Natural killer cell (primary cell): Measurements from ENCODE around the gene ARHGDIA. TPM values are rescaled to one million over a fixed set of nuclear protein-coding genes. Genes with fewer than 3 reads are reported as not detected.
"Not testable (repeated sequence)": the region's sequence is repeated elsewhere in the genome, so short reads cannot be mapped to it uniquely, and the experiment has no call there.

Source experiments
- ATAC-seq, 3 donors: fragments of 150-1000 bp in 2 of 3; fragments of 200-7000 bp in 1 of 3; cut with Tn5 transposase; 1 replicate in 1 of 3; 2 replicates in 2 of 3; pipeline ENCODE4 v1.10.0; 2021; ENCODE audit warnings: mild to moderate bottlenecking in 2 of 3, moderate library complexity in 2 of 3
- DNase-seq, 2 donors: peaks; one replicate each; pipeline versions ENCODE4 v3.0.0 to v3.0.0-alpha.2; 2013 to 2021; ENCODE audit warnings: mixed read lengths in 1 of 2
- H3K27ac ChIP-seq: one replicate; pipeline ENCODE4 v1.5.1; 2013; ENCODE audit warnings: mild to moderate bottlenecking, low read length
- H3K27me3 ChIP-seq: one replicate; pipeline ENCODE4 v1.6.1; 2013; ENCODE audit warnings: low read length; ENCODE audit not compliant: control insufficient read depth, insufficient read depth
- H3K36me3 ChIP-seq: one replicate; pipeline ENCODE4 v1.6.1; 2013; ENCODE audit warnings: low read length; ENCODE audit not compliant: control insufficient read depth, insufficient read depth
- H3K4me1 ChIP-seq: one replicate; pipeline ENCODE4 v1.6.1; 2013; ENCODE audit warnings: low read length; ENCODE audit not compliant: control insufficient read depth, insufficient read depth
- H3K4me3 ChIP-seq: one replicate; pipeline ENCODE4 v1.5.1; 2013; ENCODE audit warnings: low read length
- H3K9me3 ChIP-seq: one replicate; pipeline ENCODE4 v1.6.1; 2013; ENCODE audit warnings: low read length; ENCODE audit not compliant: control insufficient read depth, insufficient read depth
- H3K27ac Mint-ChIP-seq, 2 donors: one replicate each; pipeline ENCODE4 v1.8.0; 2022; ENCODE audit warnings: mild to moderate bottlenecking in 2 of 2, mixed read lengths in 2 of 2, moderate library complexity in 1 of 2
- H3K27me3 Mint-ChIP-seq, 2 donors: one replicate each; pipeline ENCODE4 v1.8.0; 2022; ENCODE audit warnings: low read depth in 2 of 2, mixed read lengths in 2 of 2
- H3K36me3 Mint-ChIP-seq: one replicate; pipeline ENCODE4 v1.8.0; 2022; ENCODE audit warnings: mixed read lengths
- H3K4me1 Mint-ChIP-seq, 2 donors: one replicate each; pipeline ENCODE4 v1.8.0; 2022; ENCODE audit warnings: mixed read lengths in 2 of 2
- H3K4me3 Mint-ChIP-seq: one replicate; pipeline ENCODE4 v1.8.0; 2022; ENCODE audit warnings: mild to moderate bottlenecking, moderate library complexity, mixed read lengths
- H3K9me3 Mint-ChIP-seq, 2 donors: one replicate each; pipeline ENCODE4 v1.8.0; 2022; ENCODE audit warnings: mixed read lengths in 2 of 2
- WGBS: methylation state at CpG from one replicate; pipeline ENCODE4 v1.1.7; 2013; ENCODE audit warnings: missing lambda C conversion rate; ENCODE audit not compliant: insufficient coverage; 5-methylcytosine and 5-hydroxymethylcytosine counted together
- intact Hi-C: fragments of 100-400 bp; cut with micrococcal nuclease; formaldehyde crosslinking; loops from one replicate; pipeline ENCODE4 v1.14.2; 2022
- total RNA-seq, 4 donors: library from RNA; stranded (reverse); fragments of 120-200 nt in 1 of 4; gene quantifications; one replicate each; pipeline versions ENCODE4 v1.2.3 to v1.2.4, GENCODE V29; 2013 to 2022
- TF ChIP-seq, protein P1 (sequence below): fragments of 200-600 bp; IDR thresholded peaks from one replicate; pipeline ENCODE4 v1.8.0; 2022; ENCODE audit warnings: antibody characterized with exemption

Gene ARHGDIA
- total RNA-seq = 100 to 1,000 TPM; 600 to 824 (median 689) TPM
- 247 TPM for total RNA-seq (2013)

GRCh38 chr17:81870981-81871386 lies at the start of gene ARHGDIA:
Gene ARHGDIA (minus strand): TSS chr17:81871337. CDS start chr17:81869930, 1,407 bp downstream.
- DNase-seq = no peak
- peak within 1 kb of the TSS; percentile 96 for H3K27ac ChIP-seq
- Mint-ChIP-seq H3K9me3 (no peaks in the 10 kb centered on the region), H3K36me3 (no peaks in the 10 kb centered on the region), H3K4me3 (peak within 1 kb of the TSS; percentile 88), H3K27ac (peak within 1 kb of the TSS; percentile 88 to 90), H3K4me1 (peaks cover 14 to 40% of the 10 kb centered on the region in 2 donors), H3K27me3 (no peaks in the 10 kb centered on the region)
- H3K4me3 ChIP-seq = peak within 1 kb of the TSS; percentile 87
- no peaks in the 10 kb centered on the region for H3K27me3 ChIP-seq
- intact Hi-C loops = loop anchor here (1.0 to 10.0 kb wide), 2 partner anchors 10 to 224 kb away; partner anchors contain the start of gene FASN
- under 1% methylated on average over 64 of the region's 64 CpGs for WGBS
- H3K4me1 ChIP-seq = peaks cover 54% of the 10 kb centered on the region
- no peaks in the 10 kb centered on the region for H3K9me3 ChIP-seq
- peaks cover 25% of the 10 kb centered on the region for H3K36me3 ChIP-seq
- TF ChIP-seq, protein P1, sequence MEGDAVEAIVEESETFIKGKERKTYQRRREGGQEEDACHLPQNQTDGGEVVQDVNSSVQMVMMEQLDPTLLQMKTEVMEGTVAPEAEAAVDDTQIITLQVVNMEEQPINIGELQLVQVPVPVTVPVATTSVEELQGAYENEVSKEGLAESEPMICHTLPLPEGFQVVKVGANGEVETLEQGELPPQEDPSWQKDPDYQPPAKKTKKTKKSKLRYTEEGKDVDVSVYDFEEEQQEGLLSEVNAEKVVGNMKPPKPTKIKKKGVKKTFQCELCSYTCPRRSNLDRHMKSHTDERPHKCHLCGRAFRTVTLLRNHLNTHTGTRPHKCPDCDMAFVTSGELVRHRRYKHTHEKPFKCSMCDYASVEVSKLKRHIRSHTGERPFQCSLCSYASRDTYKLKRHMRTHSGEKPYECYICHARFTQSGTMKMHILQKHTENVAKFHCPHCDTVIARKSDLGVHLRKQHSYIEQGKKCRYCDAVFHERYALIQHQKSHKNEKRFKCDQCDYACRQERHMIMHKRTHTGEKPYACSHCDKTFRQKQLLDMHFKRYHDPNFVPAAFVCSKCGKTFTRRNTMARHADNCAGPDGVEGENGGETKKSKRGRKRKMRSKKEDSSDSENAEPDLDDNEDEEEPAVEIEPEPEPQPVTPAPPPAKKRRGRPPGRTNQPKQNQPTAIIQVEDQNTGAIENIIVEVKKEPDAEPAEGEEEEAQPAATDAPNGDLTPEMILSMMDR = no peak
- peak; percentile 63 to 82 (median 74) for ATAC-seq

DNA sequence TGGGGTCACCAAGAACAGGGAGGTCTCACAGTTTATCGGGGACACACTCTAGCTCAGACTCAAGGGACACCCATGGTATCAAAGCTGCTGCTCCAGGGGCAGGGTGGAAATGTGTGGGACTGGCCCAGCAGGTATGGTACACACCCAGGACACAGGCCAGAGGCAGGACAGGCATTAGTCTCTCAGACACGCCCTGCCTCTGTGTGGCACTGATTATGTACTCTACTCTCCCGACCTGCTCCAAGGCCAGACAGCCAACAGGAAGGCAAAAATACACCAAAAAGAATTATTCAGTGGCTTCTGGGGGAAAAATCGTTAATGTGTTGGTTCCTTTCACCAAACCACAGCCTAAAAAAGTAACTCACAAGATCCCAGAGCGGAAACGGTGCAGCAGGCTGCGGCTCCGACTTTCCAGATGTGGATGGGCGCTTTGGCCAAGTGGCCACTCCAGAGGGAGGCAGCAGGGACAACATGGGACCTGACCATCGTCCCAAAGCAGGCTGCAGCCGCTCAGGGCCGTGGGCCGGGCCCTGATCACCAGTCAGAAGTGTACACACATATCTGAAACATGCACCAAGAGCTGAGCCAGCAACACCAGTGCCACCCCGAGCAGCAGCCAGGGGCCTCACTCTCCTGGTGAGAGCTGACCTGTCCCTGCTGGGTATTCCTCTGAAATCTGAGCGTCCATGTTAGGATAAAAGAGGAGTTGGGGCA lies 47.9 kb upstream of the ARHGDIA start:
- no peaks in the 10 kb centered on the region for H3K36me3 Mint-ChIP-seq
- H3K36me3 ChIP-seq = peaks cover 25% of the 10 kb centered on the region
- H3K27me3 ChIP-seq = no peaks in the 10 kb centered on the region
- intact Hi-C loops = no loop called here
- H3K27ac ChIP-seq = no peak overlapping the region
- peaks cover 40% of the 10 kb centered on the region for H3K4me1 ChIP-seq
- DNase-seq (no peak), ATAC-seq (no peak)
- H3K4me3 Mint-ChIP-seq = peak overlapping the region; percentile 97
- H3K27ac Mint-ChIP-seq = peak overlapping the region in 1 of 2 donors; percentile 80
- H3K9me3 ChIP-seq = no peaks in the 10 kb centered on the region
- peaks cover 21 to 35% of the 10 kb centered on the region in 2 donors for H3K4me1 Mint-ChIP-seq
- WGBS = 66% methylated on average over 14 of the region's 15 CpGs
- peaks cover 0 to 3% of the 10 kb centered on the region in 2 donors for H3K27me3 Mint-ChIP-seq
- H3K4me3 ChIP-seq = no peak overlapping the region
- H3K9me3 Mint-ChIP-seq = no peaks in the 10 kb centered on the region
- TF ChIP-seq, protein P1 = no peak

DNA sequence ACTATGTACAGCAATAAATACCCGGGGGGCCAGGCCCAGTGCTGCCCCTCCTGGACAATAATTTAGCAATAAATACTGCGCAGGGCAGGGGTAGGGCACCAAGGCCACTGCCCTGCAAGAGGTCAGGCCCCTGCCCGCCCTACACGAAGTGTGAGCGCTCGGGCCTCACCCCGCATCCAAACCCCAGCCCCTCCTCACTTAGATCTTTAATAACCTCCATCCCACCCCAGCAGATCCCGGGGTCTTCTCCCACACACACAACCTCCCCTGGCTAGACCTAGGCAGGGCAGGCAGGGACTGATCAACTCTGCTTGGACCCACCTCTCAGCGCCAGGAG lies 47.2 kb upstream of the ARHGDIA start:
- H3K27me3 ChIP-seq, DNase-seq, H3K9me3 ChIP-seq, H3K4me3 ChIP-seq, H3K9me3 Mint-ChIP-seq, intact Hi-C loops, H3K36me3 Mint-ChIP-seq, H3K27me3 Mint-ChIP-seq: not testable (repeated sequence)
- H3K27ac ChIP-seq = peak overlapping the region; percentile 59
- peak overlapping the region; percentile 97 for H3K4me3 Mint-ChIP-seq
- H3K4me1 ChIP-seq = peaks cover 33% of the 10 kb centered on the region
- peaks cover 32% of the 10 kb centered on the region for H3K36me3 ChIP-seq
- 44% methylated on average over 9 of the region's 9 CpGs for WGBS
- peaks cover 22 to 34% of the 10 kb centered on the region in 2 donors for H3K4me1 Mint-ChIP-seq
- ATAC-seq = peak in 1 of 3 donors; percentile 26
- peak overlapping the region; percentile 80 to 90 for H3K27ac Mint-ChIP-seq

- H3K36me3 ChIP-seq = peaks cover 37% of the 10 kb centered on the region
- no peaks in the 10 kb centered on the region for H3K9me3 ChIP-seq
- H3K27me3 Mint-ChIP-seq = no peaks in the 10 kb centered on the region
- peaks cover 31% of the 10 kb centered on the region for H3K4me1 ChIP-seq
- intact Hi-C loops = no loop called here
- under 1% methylated on average over 91 of the region's 94 CpGs for WGBS
- peak; percentile 89 to 92 (median 90) for ATAC-seq
- no peaks in the 10 kb centered on the region for H3K27me3 ChIP-seq
- peak within 1 kb of the TSS; percentile 49 for H3K4me3 ChIP-seq
- peak; percentile 74 to 94 for DNase-seq
- H3K27ac ChIP-seq = peak within 1 kb of the TSS; percentile 59
- TF ChIP-seq, protein P1 = no peak
- no peaks in the 10 kb centered on the region for H3K9me3 Mint-ChIP-seq
- H3K27ac Mint-ChIP-seq = peak within 1 kb of the TSS; percentile 80 to 90
- no peaks in the 10 kb centered on the region for H3K36me3 Mint-ChIP-seq
- peak within 1 kb of the TSS; percentile 97 for H3K4me3 Mint-ChIP-seq
- peaks cover 26 to 33% of the 10 kb centered on the region in 2 donors for H3K4me1 Mint-ChIP-seq
Measured at GRCh38 chr17:81917565-81918332, 46.6 kb upstream of the ARHGDIA start, which contains the start of gene SIRT7. Gene SIRT7 (minus strand): TSS chr17:81918176. CDS start chr17:81918131, 45 bp downstream.
